HG03442 (cell line): ENCODE data around the gene FARS2.

Experiments
- ATAC-seq: cut with Tn5 transposase; IDR thresholded peaks from one replicate; pipeline ENCODE4 v1.9.1; 2021; ENCODE audit warnings: mild to moderate bottlenecking, moderate library complexity; ENCODE audit not compliant: unreplicated experiment

Gene FARS2

DNA sequence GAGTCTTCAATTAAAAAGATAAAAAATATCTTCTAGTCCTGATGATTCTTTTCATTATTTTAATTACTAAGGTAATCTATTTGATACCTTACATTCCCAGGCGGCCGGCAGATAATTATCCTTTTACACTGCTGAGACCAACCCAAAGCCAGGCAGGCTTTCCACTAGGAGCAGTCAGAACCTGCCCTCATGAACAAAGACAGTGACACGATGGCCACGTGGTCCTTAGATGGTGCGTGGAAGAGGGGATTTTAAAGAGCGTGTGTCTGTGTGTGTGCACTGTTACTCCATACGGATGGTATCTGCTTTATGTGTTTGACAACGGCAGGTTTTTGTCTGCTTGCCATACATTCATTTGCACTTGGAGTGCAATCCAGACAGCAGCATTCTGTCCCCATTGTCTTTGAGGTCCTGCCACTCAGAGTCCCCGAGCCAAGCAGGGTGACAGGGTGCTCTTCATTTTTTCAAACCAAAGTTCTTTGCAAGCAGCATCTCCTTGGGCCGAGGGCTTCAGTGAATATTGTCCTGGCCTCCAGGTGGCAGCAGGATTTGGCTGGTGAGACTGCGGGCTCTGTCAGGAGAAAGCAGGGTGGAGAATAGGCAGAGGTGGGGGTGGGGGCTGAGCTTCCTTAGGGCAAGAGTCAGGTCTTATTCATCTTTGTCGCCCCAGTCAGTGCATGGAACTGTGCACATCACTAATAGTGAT is 484.9 kb downstream of the FARS2 start:
- ATAC-seq = no peak

GRCh38 chr6:5746759-5747130 is 485.4 kb downstream of the FARS2 start:
- ATAC-seq = no peak

DNA sequence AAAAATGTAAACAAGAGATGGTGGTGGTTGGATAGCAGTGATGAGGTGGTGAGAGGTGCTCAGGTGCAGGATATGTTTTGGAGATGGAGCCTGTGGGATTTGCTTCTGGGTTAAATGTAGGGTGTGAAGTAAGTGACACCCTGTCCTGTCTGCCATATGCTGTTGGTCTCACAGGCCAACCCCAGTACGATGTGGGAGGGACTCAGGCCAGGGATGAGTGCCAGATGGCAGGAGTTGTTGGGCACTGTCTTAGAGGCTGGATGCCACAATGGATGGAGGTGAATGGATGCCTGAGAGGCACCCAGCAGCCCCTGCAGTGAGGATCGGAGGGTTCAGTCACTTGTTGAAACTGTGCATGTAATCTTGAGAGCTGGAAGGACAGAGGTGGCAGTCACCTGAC is 486.1 kb downstream of the FARS2 start:
- no peak for ATAC-seq

GRCh38 chr6:5749016-5749650 is 487.8 kb downstream of the FARS2 start:
- ATAC-seq = no peak

- no peak for ATAC-seq
Measured at GRCh38 chr6:5749651-5750215, 488.4 kb downstream of the FARS2 start.

DNA sequence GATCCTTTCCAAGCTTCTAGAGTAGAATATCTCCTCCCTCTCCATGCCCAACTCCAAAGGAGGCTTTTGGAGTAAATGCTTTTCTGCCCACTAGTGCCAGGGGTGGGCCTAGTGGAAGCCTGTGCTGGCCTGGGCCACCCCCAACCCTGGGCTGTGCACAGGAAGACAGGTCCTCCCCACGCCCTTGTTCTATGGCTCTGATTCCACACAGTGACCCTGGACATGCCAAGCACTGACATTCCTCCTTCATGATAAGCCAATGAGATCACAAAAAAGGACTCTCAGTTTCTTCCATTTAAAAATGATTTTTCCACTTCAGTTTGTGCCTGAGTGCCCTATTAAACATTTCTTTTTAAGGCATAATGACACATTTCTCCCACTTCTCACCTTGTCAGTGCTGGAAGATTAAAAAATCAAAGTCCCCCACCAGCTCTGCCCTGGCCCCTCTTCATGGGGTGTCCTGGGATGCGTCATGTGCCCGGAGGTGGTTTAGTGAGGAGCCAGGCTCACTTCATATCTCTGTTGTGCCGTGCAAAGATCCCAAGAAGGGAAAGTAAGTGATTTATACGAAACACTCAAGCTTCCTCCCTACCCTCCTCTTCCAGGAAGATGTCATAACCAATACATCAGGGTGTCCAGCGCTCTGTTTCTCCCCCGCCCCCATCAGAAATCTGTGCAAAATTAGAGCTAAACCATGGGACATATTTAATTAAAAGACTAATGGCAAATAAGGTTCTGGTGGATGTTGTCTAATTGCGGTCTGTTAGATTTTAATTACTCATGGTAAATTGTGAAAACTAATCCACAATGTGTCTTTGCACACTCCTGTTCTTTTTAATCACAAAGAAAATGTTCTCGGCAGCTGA is 490.4 kb downstream of the FARS2 start:
- no peak for ATAC-seq

- ATAC-seq = no peak
Measured at GRCh38 chr6:5752391-5752680, 491.0 kb downstream of the FARS2 start.

GRCh38 chr6:5753209-5753608 is 491.9 kb downstream of the FARS2 start:
- no peak for ATAC-seq

DNA sequence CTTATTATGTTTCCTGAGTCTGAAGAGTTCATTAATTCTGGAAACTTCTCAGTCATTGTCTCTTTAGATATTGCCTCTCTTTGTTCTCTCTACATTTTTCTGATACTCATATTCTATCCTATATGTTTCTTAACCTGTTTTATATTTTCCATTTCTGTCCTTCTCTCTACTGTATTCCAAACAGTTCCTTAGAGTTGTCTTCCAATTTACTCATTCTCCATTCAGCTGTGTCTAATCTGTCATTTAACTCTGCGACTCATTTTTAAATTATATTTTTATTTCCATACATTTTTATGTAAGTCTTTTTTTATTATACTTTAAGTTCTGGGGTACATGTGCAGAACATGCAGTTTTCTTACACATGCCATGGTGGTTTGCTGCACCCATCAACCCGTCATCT is 493.6 kb downstream of the FARS2 start:
- no peak for ATAC-seq

DNA sequence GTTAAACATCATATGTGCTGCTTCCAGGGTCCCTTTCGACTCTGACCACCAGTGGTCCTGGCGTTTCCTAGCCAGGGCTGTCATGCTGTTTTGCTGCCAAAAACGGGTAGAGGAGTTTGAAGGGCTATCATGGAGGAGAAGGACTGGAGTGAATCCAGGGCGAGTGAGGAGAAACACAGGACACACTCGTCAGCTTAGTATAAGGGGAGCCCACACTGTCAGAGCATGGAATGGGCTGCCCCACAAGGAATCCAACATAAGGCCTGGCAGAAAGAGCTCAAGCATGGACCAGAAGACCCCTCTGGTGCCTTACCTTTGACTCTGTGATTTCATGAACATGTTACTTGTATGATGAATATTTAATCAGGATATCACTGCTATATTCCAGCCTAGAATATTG is 498.3 kb downstream of the FARS2 start:
- no peak for ATAC-seq

DNA sequence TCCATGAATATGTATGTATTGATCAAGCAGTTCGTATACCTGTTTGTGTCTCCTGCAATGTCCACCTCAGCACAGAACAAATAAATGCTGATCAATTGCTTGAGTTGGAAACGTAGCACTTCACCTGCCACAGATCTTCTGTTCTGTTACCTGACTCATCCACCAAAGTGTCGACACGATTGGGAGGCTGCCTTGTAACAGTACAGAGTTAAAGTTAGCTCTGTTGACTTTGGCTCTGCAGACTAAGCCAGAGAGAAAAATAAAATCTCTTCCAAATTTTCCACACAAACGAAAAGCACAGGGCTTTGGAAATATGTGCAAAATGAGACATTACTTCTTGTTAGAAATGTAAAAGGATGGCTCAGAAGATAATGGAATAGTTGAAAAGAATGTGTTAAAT is 500.1 kb downstream of the FARS2 start:
- no peak for ATAC-seq

- no peak for ATAC-seq
Measured at GRCh38 chr6:5762561-5762968, 501.3 kb downstream of the FARS2 start.

GRCh38 chr6:5763407-5763806 is 502.1 kb downstream of the FARS2 start:
- no peak for ATAC-seq

DNA sequence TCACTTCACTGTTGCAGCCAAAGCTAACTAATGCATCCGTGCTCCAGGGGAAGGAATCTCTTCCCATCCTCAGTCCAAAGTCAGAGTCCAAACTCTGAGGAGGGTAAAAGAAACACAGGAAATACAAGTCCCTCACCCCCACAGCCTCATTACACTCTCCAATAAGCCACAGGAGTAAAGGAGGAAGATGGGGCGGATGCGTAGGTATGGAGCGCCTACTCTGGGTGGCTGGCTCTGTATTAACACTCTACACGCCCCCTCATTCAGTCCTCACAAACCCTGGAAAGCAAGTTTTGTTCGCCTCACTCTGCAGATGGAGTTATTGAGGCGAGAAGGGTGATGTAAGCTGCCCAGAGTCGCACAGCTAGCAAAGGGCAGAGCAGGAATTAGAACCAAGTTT is 502.6 kb downstream of the FARS2 start:
- ATAC-seq = no peak

DNA sequence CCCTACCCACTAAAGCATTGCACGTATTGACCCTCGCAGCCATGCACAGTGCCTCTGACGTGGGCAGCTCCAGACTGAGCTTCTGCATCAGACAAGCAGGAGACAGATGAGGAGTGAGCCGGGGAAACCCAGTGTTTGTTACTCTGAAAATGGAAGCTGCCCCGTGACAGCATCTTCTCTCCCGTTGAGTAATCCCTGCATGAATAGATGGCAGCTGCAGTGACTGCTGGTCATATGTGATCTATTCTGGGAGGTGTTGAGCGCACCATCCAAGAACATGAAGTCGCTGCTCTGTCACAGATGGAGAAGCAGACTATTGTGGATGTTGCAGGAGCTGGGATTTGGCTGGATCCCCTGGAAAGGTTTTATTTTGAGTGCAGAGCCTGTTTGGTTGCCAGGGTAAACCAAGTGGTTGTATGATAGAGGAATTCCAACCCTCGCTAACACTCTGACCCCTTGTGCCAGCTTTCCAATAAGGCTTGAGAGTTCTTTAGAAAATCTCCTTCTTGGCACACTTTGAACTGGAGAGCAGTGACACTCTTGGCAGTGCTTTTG is 503.2 kb downstream of the FARS2 start:
- no peak for ATAC-seq

DNA sequence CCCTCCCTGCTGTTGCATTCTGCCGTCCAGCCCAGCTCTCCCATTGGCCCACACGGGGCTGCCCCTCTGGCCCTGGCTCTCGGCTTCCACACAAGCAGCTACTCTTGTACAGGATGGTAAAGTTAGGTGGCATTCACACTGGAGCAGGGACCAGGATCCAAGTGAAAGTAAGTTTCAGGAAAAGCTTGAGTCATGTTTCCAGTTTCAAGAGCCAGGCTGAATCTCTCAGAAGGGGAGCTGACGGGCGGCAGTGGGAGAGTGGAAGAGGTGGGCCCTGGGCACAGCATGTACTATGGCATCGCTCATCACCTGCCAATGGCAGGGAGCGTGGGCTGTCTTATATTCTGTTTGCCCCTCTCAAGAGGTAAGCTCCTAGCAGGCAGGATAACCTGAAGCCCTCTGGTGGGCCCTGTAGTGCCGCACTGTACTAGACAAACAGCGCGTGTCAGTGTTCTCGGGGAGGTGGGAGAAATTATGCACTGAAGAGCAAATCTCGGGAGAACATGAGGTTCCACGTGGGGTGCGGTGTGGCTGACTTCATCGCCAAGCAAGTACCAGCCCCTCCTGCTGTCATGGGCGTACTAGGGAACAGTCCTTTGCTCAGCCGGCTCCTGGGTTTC is 503.9 kb downstream of the FARS2 start:
- ATAC-seq = no peak

- no peak for ATAC-seq
Measured at GRCh38 chr6:5766260-5766659, 504.9 kb downstream of the FARS2 start.

- no peak for ATAC-seq
Measured at GRCh38 chr6:5767471-5767870, 506.2 kb downstream of the FARS2 start.

GRCh38 chr6:5771211-5771610 is 509.9 kb downstream of the FARS2 start:
- no peak for ATAC-seq

GRCh38 chr6:5771759-5772390 is 510.6 kb downstream of the FARS2 start:
- ATAC-seq = no peak
